CD4-positive, alpha-beta T cell treated with Interleukin-4 for 4 hours (primary cell): ENCODE data around the gene POFUT1.
"Not testable (repeated sequence)": the region's sequence is repeated elsewhere in the genome, so short reads cannot be mapped to it uniquely, and the experiment has no call there.

Experiments used
- DNase-seq: peaks from one replicate; pipeline ENCODE4 v3.0.0-alpha.2; 2020

The POFUT1 gene

GRCh38 chr20:32207626-32208498 lies at the start of gene POFUT1, which contains the start of gene PLAGL2:
Gene POFUT1, plus strand, starts transcription at chr20:32207880. Its CDS starts 62 bp downstream, at chr20:32207942.
Gene PLAGL2, minus strand, starts transcription at chr20:32207743. Its CDS starts 5,565 bp downstream, at chr20:32202178.
- DNase-seq, result peak; percentile 88

GRCh38 chr20:32158351-32158750 lies 49.3 kb upstream of the POFUT1 start:
- DNase-seq, result no peak

DNA sequence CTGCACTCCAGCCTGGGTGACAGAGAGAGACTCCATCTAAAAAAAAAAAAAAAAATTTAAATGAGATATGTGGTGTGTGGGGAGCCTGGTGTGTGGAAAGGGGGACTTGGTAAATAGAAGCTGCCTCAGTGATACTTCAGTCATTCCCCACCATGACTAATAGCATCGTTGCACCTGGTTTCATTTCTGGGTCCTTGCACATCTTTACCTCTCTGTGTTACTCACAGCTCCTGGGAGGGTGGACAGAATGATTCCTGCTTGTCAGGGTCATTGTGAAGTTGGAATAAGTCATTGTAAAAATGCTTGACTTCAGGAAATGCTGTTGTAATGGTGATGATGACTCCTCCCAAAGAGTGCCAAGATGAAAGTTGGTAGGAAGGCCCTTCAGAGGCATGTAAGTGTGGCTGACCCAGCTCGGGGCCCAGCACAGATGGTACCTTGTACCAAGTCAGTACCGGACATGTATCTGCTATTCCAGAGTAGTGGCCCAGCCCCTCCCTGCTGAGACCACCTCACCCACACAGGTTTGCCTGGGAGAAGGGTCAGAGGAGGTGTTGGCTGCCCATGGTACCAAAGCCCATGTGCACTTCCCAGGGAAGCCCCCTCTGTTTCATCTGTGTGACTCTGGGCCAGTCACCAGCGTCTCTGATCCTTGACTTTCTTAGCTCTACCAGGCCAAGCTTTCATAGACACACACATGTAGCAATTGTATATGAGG lies 48.6 kb upstream of the POFUT1 start:
- no peak for DNase-seq

DNA sequence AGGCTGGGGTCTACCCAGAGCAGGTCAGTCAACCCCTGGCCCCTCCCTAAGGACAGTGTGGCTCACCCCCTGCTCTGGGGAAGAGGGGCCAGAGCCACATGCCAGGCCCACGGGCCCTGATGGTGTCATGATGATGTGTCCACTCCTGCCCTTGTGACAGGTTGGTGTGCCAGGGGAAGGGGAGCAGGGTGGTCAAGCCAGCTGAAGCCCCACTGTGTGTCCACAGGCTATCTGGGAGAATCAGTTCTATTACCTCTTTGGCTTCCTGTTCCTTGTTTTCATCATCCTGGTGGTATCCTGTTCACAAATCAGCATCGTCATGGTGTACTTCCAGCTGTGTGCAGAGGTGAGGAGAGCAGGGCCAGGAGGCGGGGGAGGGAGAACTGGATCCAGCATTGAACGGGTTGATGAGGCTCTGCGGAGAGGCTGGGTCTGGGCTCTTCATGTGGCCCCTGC lies 47.9 kb upstream of the POFUT1 start:
- DNase-seq, result no peak

DNA sequence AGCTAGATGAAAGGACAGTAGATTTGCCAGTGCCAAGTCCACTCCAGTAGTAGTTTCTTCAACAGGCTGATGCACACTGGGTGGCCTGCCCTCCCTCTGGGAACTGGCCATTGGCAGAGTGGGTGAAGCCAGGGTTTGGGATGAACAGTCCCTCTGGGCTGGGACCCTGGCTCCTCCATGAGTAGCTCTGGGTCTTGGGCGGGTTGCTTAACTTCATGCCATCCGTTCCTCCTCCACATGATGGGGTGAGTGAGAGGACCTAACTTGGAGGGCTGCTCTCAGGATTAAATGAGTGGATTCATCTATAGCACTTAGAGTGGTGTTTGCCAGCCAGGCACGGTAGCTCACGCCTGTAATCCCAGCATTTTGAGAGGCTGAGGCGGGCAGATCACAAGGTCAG lies 47.3 kb upstream of the POFUT1 start:
- no peak for DNase-seq

DNA sequence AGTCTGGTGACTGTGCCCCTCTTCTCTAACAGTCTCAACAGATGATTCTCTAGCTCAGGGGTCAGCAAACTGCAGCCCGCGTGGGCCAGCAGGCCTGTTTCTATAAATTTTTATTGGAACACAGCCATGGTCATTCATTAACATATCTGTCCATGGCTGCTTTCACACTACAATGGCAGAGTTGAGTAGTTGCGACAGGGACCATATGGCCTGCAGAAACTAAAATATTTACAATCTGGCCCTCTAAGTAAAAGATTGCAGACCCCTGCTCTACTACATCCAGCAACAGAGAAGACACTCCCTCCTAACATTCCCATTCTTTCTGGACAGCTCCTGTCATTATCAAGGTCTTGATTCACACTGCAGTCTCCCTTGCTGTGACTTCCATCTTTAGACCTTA lies 45.3 kb upstream of the POFUT1 start:
- no peak for DNase-seq

DNA sequence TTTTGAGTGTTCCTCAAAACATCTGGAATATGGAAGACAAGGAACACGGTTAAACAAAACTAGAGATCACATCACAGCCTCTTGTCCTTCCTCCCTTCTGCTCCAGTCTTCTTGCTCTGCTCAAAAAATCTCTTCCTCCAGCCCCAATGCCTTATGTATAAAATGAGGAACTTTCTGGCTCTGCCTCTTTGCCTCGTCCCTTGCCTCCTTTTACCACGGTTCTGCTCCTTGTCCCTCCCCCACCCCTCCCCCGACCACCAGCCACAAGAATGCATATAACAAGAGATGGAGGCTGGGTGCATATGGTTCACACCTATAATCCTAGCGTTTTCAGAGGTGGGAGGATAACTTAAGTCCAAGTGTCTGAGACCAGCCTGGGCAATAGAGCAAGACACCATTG lies 43.7 kb upstream of the POFUT1 start:
- no peak for DNase-seq

- DNase-seq, result no peak
These were observed 42.5 kb upstream of the POFUT1 start for GRCh38 chr20:32164984-32165735.

DNA sequence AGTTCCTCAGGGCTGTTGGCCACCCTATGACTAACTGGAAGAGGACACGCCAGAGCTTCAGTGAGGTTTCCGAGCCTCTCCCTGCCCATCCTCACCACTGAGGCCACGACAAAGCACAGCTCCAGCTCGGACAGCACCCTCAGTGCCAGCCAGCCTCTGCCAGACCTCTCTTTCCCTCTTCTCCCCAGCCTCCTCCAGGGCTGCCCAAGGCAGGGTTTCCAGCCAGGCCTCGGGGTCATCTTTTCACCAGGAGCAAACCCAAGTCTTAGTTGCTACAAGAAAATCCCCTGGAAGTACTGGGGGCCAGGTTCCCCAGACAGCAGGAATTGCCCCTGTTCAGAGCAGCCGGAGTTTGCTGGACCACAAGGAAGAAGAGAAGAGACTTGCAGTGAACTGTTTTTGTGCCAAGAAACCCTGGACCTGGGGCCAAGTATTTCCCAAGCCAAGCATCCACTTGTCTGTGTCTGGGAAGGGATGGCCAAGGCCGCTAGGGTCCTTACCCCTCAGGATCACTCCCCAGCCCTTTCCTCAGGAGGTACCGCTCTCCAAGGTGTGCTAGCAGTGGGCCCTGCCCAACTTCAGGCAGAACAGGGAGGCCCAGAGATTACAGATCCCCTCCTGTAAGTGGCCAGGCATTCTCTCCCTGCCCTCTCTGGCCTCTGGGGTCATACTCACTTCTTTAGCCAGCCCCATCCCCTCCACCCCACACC lies 41.7 kb upstream of the POFUT1 start:
- DNase-seq, result no peak

DNA sequence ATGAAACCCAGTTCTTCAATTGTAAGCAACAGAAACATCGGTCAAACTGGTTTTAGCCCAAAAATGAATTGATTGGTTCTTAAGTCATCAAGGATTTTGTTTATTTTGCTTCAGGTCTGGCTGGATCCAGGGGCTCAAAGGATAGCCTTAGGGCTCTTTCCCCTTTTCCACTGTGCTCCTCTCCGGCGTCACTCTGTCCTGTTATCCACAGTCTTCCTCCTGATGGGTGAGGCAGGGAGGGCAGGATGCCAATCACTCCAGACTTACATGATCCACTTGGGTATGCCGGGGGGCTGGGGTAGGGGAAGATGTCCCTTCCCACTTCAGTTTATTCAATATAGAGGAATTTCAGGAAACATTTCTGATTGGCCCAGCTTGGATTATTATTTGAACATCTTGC lies 40.1 kb upstream of the POFUT1 start:
- no peak for DNase-seq

GRCh38 chr20:32168184-32168910 lies 39.3 kb upstream of the POFUT1 start:
- DNase-seq, result no peak

DNA sequence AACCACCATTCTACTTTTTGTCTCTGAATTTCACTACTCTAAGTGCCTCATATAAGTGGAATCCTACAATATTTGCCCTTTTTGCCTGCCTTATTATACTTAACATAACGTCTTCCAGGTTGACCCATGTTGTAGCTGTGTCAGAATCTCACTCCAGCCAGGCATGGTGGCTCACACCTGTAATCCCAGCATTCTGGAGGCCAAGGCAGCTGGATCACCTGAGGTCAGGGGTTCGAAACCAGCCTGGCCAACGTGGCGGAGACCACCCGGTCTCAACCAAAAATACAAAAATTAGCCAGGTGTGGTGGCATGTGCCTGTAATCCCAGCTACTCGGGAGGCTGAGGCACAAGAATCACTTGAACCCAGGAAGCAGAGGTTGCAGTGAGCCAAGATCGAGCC lies 30.0 kb upstream of the POFUT1 start:
- not testable (repeated sequence) for DNase-seq

DNA sequence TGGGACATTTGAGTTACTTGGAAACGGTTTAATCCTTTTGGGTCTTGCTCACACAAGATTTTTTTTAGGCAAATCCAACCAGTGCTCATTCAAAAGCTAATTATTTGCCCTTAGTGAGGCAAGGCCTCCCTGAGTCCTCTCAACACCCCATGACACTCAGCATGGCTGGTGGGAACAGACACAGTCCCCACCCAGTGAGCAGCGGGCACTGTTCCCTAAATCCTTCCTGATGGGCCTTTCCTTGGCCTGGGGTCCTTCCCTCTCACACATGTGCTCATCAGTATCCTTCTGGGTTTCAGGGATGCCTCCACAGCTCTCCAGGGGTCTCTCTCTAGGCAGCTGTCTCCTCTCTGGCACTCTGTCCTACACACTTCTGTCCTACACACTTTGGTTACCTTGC lies 28.2 kb upstream of the POFUT1 start:
- no peak for DNase-seq

- no peak for DNase-seq
These were observed 27.7 kb upstream of the POFUT1 start for GRCh38 chr20:32179934-32180333.

GRCh38 chr20:32181606-32182005 lies 26.1 kb upstream of the POFUT1 start:
- DNase-seq, result no peak

- DNase-seq, result no peak
These were observed 23.6 kb upstream of the POFUT1 start for GRCh38 chr20:32183947-32184635.

- DNase-seq, result no peak
These were observed 22.6 kb upstream of the POFUT1 start for GRCh38 chr20:32184961-32185603.

GRCh38 chr20:32186506-32186905 lies 21.2 kb upstream of the POFUT1 start:
- DNase-seq, result no peak

GRCh38 chr20:32188376-32189122 lies 19.1 kb upstream of the POFUT1 start:
- DNase-seq, result no peak

DNA sequence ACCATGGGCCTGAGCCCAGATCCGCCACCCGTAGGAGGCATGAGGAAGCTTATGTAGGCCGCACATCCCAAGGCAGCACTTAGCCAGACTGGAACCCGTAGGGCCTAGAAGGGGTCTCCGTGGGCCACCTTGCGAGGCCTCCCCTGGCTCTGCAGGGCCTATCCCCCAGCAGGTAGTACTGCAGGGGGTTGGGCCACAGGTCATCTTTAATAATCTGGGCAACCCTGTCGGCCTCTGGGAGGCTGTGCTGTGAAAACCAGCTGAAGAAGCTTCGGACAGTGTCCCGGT lies 18.6 kb upstream of the POFUT1 start:
- DNase-seq, result no peak
